GM12878 (cell line): ENCODE results near the gene NUDT14. TPM values are rescaled to one million over a fixed set of nuclear protein-coding genes. Genes with fewer than 3 reads are reported as not detected.

Source experiments
- ATAC-seq: fragments of 200-7000 bp; cut with Tn5 transposase; 3 replicates; pipeline ENCODE4 v1.9.1; 2020; ENCODE audit warnings: mild to moderate bottlenecking, moderate library complexity
- BruUV-seq: library from RNA; stranded (reverse); fragments of 400-500 nt; replicated peaks from 2 replicates; lab custom pipeline; 2021; lab: Mats Ljungman, UMichigan
- CTCF ChIA-PET: fragments of 300-600 bp; sonication (Branson Sonifier 250); formaldehyde crosslinking; extraction: SDS; loops from one replicate; lab custom pipeline; 2021; ENCODE audit warnings: inconsistent platforms; lab: Yijun Ruan, JAX
- POLR2A ChIA-PET: fragments of 350-600 bp; formaldehyde crosslinking; extraction: SDS; loops from one replicate; lab custom pipeline; 2021; ENCODE audit warnings: inconsistent platforms; lab: Charles Lee
- RAD21 ChIA-PET: fragments of 300-600 bp; sonication (Branson Sonifier 250); formaldehyde crosslinking; loops from one replicate; lab custom pipeline; 2023; ENCODE audit warnings: antibody characterized with exemption; ENCODE audit not compliant: unreplicated experiment; lab: Charles Lee
- SMC1A ChIA-PET: fragments of 300-600 bp; sonication (Branson Sonifier 250); formaldehyde crosslinking; loops from one replicate; lab custom pipeline; 2023; ENCODE audit not compliant: unreplicated experiment, uncharacterized antibody; lab: Charles Lee
- DNase-seq: peaks from one replicate; pipeline ENCODE4 v3.0.0-alpha.2; 2011; ENCODE audit warnings: low read depth, low spot score
- FAIRE-seq: peaks from 3 replicates; lab custom pipeline; 2011; peaks lifted over from hg19 to GRCh38; lab: Jason Lieb, UNC
- H2AFZ ChIP-seq: 2 replicates; pipeline ENCODE4 v1.6.0; 2011; ENCODE audit warnings: low read depth, low read length, control low read depth; ENCODE audit not compliant: control insufficient read depth
- H3K27ac ChIP-seq: 2 replicates; pipeline ENCODE4 v1.5.1; 2011; ENCODE audit warnings: control low read depth; ENCODE audit not compliant: control insufficient read depth, insufficient read depth
- H3K27me3 ChIP-seq, 2 experiments: replicated peaks in 1 of 2; 2 replicates each; pipeline versions ENCODE4 v1.6.0 to v1.6.1; 2011; ENCODE audit warnings: low read length in 1 of 2; ENCODE audit not compliant: control insufficient read depth in 2 of 2, insufficient read depth in 2 of 2
- H3K36me3 ChIP-seq, 2 experiments: 2 replicates each; pipeline ENCODE4 v1.5.1; 2011; ENCODE audit warnings: low read length in 1 of 2; ENCODE audit not compliant: control insufficient read depth in 2 of 2, insufficient read depth in 2 of 2
- H3K4me1 ChIP-seq: 2 replicates; pipeline ENCODE4 v1.6.1; 2011; ENCODE audit warnings: mild to moderate bottlenecking, low read length, moderate library complexity, mixed read lengths; ENCODE audit not compliant: control insufficient read depth, insufficient read depth
- H3K4me2 ChIP-seq: 2 replicates; pipeline ENCODE4 v1.6.0; 2011; ENCODE audit warnings: control low read depth; ENCODE audit not compliant: control insufficient read depth, insufficient read depth
- H3K4me3 ChIP-seq: fragments of 200-600 bp; sonication (generic); 2 replicates; pipeline ENCODE4 v1.5.1; 2016
- H3K79me2 ChIP-seq: 2 replicates; pipeline ENCODE4 v1.6.0; 2011; ENCODE audit warnings: low read length; ENCODE audit not compliant: control insufficient read depth, insufficient read depth
- H3K9ac ChIP-seq: 2 replicates; pipeline ENCODE4 v1.8.0; 2011; ENCODE audit warnings: low read length, control low read depth, mixed read lengths; ENCODE audit not compliant: control insufficient read depth, insufficient read depth
- H3K9me3 ChIP-seq: replicated peaks from 3 replicates; pipeline ENCODE4 v1.5.1; 2011; ENCODE audit warnings: mild to moderate bottlenecking, low read length; ENCODE audit not compliant: control insufficient read depth, insufficient read depth
- H4K20me1 ChIP-seq: 2 replicates; pipeline ENCODE4 v1.6.0; 2011; ENCODE audit not compliant: control insufficient read depth, insufficient read depth
- CREB1 ChIP-seq: IDR thresholded peaks from 2 replicates; pipeline ENCODE4 v1.6.1; 2012; ENCODE audit warnings: low read depth, mild to moderate bottlenecking, inconsistent platforms
- EZH2 ChIP-seq: IDR thresholded peaks from 2 replicates; pipeline ENCODE4 v1.6.1; 2012; ENCODE audit warnings: low read depth, mild to moderate bottlenecking, control low read depth, inconsistent platforms, low read length, borderline replicate concordance; ENCODE audit not compliant: control insufficient read depth
- FOXK2 ChIP-seq: fragments of 450-650 bp; IDR thresholded peaks from 2 replicates; pipeline ENCODE4 v1.6.1; 2017; ENCODE audit warnings: mild to moderate bottlenecking, moderate library complexity
- HDGF ChIP-seq: fragments of 450-650 bp; IDR thresholded peaks from 2 replicates; pipeline ENCODE4 v1.6.1; 2016; ENCODE audit warnings: antibody characterized with exemption
- IKZF1 ChIP-seq: fragments of 450-650 bp; conservative IDR thresholded peaks from 2 replicates; pipeline ENCODE4 v1.6.1; 2017; ENCODE audit warnings: antibody characterized with exemption, mild to moderate bottlenecking
- LARP7 ChIP-seq: fragments of 450-650 bp; IDR thresholded peaks from 2 replicates; pipeline ENCODE4 v1.6.1; 2017; ENCODE audit warnings: mild to moderate bottlenecking
- MEF2B ChIP-seq: fragments of 450-650 bp; IDR thresholded peaks from 2 replicates; pipeline ENCODE4 v1.6.1; 2018; ENCODE audit warnings: mild to moderate bottlenecking, moderate library complexity; ENCODE audit not compliant: partially characterized antibody, poor library complexity, severe bottlenecking
- PML ChIP-seq: IDR thresholded peaks from 2 replicates; pipeline ENCODE4 v1.6.1; 2012; ENCODE audit warnings: low read length, inconsistent platforms
- STAT3 ChIP-seq: IDR thresholded peaks from 2 replicates; pipeline ENCODE4 v1.6.1; 2011; ENCODE audit warnings: low read depth, low read length, improper control_type of control experiment
- TARDBP ChIP-seq: IDR thresholded peaks from 2 replicates; pipeline ENCODE4 v1.6.1; 2016; ENCODE audit warnings: borderline replicate concordance
- USF1 ChIP-seq: IDR thresholded peaks from 2 replicates; pipeline ENCODE4 v1.6.1; 2011; ENCODE audit warnings: borderline replicate concordance, low read depth, mild to moderate bottlenecking, moderate library complexity, mixed read lengths, low read length; ENCODE audit not compliant: insufficient read depth; ENCODE audit errors: extremely low read length
- ZBED1 ChIP-seq: IDR thresholded peaks from 2 replicates; pipeline ENCODE4 v1.6.1; 2016; ENCODE audit warnings: borderline replicate concordance
- ZBTB4 ChIP-seq: fragments of 450-650 bp; formaldehyde crosslinking; IDR thresholded peaks from 2 replicates; pipeline ENCODE4 v1.4.0; 2022; ENCODE audit warnings: mild to moderate bottlenecking, moderate library complexity
- ZSCAN29 ChIP-seq: fragments of 450-650 bp; IDR thresholded peaks from 2 replicates; pipeline ENCODE4 v1.6.1; 2017; ENCODE audit warnings: mild to moderate bottlenecking, moderate library complexity
- WGBS: methylation state at CpG from one replicate; pipeline ENCODE4 v1.1.6; 2016; ENCODE audit warnings: low lambda C conversion rate; ENCODE audit not compliant: insufficient replicate concordance, insufficient coverage; ENCODE audit errors: missing lambda C conversion rate; 5-methylcytosine and 5-hydroxymethylcytosine counted together
- in situ Hi-C: fragments of 300-500 bp; cut with MboI; formaldehyde crosslinking; loops from 9 replicates; pipeline ENCODE4 v1.14.3; 2018; ENCODE audit warnings: mixed read lengths
- intact Hi-C: fragments of 100-400 bp; cut with micrococcal nuclease; formaldehyde crosslinking; loops from one replicate; pipeline ENCODE4 v1.14.2; 2022; ENCODE audit not compliant: unreplicated experiment
- polyA plus RNA-seq, 11 experiments: library from polyadenylated mRNA; depleted of rRNA in 4 of 11; unstranded in 6 of 11; stranded (reverse) in 5 of 11; fragments of >200 nt; fragmentation: Nextera tagmentation in 4 of 11; fragmentation: Illumina TruSeq in 1 of 11; extraction: Ambion mirVana in 4 of 11; extraction: Trizol in 1 of 11; gene quantifications; 1 replicate in 1 of 11; 2 replicates in 10 of 11; pipeline versions ENCODE4 v1.2.1 to v1.2.3, GENCODE V29; 2011 to 2016; ENCODE audit warnings: inconsistent platforms in 2 of 11, missing spikeins in 2 of 11, low read depth in 1 of 11
- total RNA-seq, 4 experiments: library from RNA; depleted of rRNA in 3 of 4; stranded (reverse); fragments of >200 nt in 3 of 4; fragmentation: Illumina TruSeq in 1 of 4; extraction: Trizol in 1 of 4; gene quantifications; 2 replicates each; pipeline versions ENCODE4 v1.2.1 to v1.2.3, GENCODE V29; 2013 to 2021
- TF ChIP-seq, protein P1 (sequence below): IDR thresholded peaks from 2 replicates; pipeline ENCODE4 v1.6.1; 2011; ENCODE audit warnings: low read depth, mild to moderate bottlenecking, low read length, moderate library complexity, borderline replicate concordance; ENCODE audit errors: extremely low read depth

The NUDT14 gene
- total and polyA plus RNA-seq, 10 of the 15 experiments (the other 5 are each of a cell fraction or from before 2014, with no cell fraction given) = 0.62 to 6.8 (median 4.3) TPM; not detected in 1

GRCh38 chr14:105146976-105147635 is 34.0 kb downstream of the NUDT14 start:
- Histone ChIP-seq H3K36me3 (no peaks in the 10 kb centered on the region), H3K4me1 (no peaks in the 10 kb centered on the region), H2AFZ (no peak overlapping the region), H3K9ac (no peak overlapping the region), H3K4me2 (no peak overlapping the region), H3K9me3 (no peaks in the 10 kb centered on the region), H3K27me3 (no peaks in the 10 kb centered on the region), H4K20me1 (no peaks in the 10 kb centered on the region)
- CTCF ChIA-PET = no interaction called here
- FAIRE-seq = no peak
- POLR2A ChIA-PET = no interaction called here
- RAD21 ChIA-PET = no interaction called here
- SMC1A ChIA-PET = no interaction called here
- in situ Hi-C loops = no loop called here
- 74% methylated on average over 17 of the region's 22 CpGs for WGBS
- TF ChIP-seq MEF2B (no peak), TARDBP (no peak), ZSCAN29 (no peak), CREB1 (no peak), USF1 (no peak), FOXK2 (no peak), STAT3 (no peak), ZBED1 (no peak), PML (no peak), IKZF1 (no peak), LARP7 (no peak), ZBTB4 (CRISPR knock-in tag) (no peak), EZH2 (no peak), HDGF (no peak)
- TF ChIP-seq, protein P1, sequence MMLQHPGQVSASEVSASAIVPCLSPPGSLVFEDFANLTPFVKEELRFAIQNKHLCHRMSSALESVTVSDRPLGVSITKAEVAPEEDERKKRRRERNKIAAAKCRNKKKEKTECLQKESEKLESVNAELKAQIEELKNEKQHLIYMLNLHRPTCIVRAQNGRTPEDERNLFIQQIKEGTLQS = no peak
- TF ChIP-seq, all 136 proteins: peak for 0
- no peak for ATAC-seq
- no peak overlapping the region for H3K27ac ChIP-seq
- H3K4me3 ChIP-seq = no peak overlapping the region
- no TSS peak for BruUV-seq
- intact Hi-C loops = no loop called here
- DNase-seq = no peak
- H3K79me2 ChIP-seq = no peaks in the 10 kb centered on the region
